Stromal cell of bone marrow (primary cell): ENCODE results near the gene MATN4.
A peak's percentile ranks its signal among the peaks of the same experiment; 100 is the strongest.

Experiments
- DNase-seq: peaks from one replicate; pipeline ENCODE4 v3.0.0-alpha.2; 2012; ENCODE audit warnings: low read depth

Gene MATN4

GRCh38 chr20:45340951-45341350 is 32.9 kb upstream of the MATN4 start:
- no peak for DNase-seq

- DNase-seq: no peak
Measured at GRCh38 chr20:45340236-45340847, 32.2 kb upstream of the MATN4 start.

GRCh38 chr20:45339799-45340198 is 31.7 kb upstream of the MATN4 start:
- DNase-seq: no peak

- no peak for DNase-seq
Measured at GRCh38 chr20:45339084-45339483, 31.0 kb upstream of the MATN4 start.

- DNase-seq: no peak
Measured at GRCh38 chr20:45338121-45339030, 30.3 kb upstream of the MATN4 start.

GRCh38 chr20:45337367-45338120 is 29.4 kb upstream of the MATN4 start:
- DNase-seq: peak; percentile 79

- DNase-seq: peak; percentile 85
Measured at GRCh38 chr20:45336530-45337366, 28.6 kb upstream of the MATN4 start.

GRCh38 chr20:45330476-45330875 is 22.4 kb upstream of the MATN4 start:
- DNase-seq: no peak

- no peak for DNase-seq
Measured at GRCh38 chr20:45329497-45330319, 21.6 kb upstream of the MATN4 start.

GRCh38 chr20:45328451-45328850 is 20.4 kb upstream of the MATN4 start:
- DNase-seq: no peak

GRCh38 chr20:45325371-45325770 is 17.3 kb upstream of the MATN4 start:
- no peak for DNase-seq

GRCh38 chr20:45323731-45324130 is 15.6 kb upstream of the MATN4 start:
- no peak for DNase-seq

GRCh38 chr20:45322952-45323383 is 14.9 kb upstream of the MATN4 start:
- peak; percentile 41 for DNase-seq

- DNase-seq: no peak
Measured at GRCh38 chr20:45320948-45321595, 13.0 kb upstream of the MATN4 start.

GRCh38 chr20:45318948-45319347 is 10.8 kb upstream of the MATN4 start:
- DNase-seq: no peak

- no peak for DNase-seq
Measured at GRCh38 chr20:45318386-45318939, 10.4 kb upstream of the MATN4 start.

- no peak for DNase-seq
Measured at GRCh38 chr20:45317826-45318225, 9.7 kb upstream of the MATN4 start.

GRCh38 chr20:45316150-45317080 is 8.3 kb upstream of the MATN4 start:
- DNase-seq: no peak

- DNase-seq: no peak
Measured at GRCh38 chr20:45315672-45316071, 7.6 kb upstream of the MATN4 start.
